ENCODE results near the gene GNAL.

GRCh38 chr18:11668441-11669169 lies 20.5 kb upstream of the GNAL start:
- TF ChIP-seq POLR2A (IDR thresholded peaks at IDR 0.05), result no peak
- TF ChIP-seq, protein P1, sequence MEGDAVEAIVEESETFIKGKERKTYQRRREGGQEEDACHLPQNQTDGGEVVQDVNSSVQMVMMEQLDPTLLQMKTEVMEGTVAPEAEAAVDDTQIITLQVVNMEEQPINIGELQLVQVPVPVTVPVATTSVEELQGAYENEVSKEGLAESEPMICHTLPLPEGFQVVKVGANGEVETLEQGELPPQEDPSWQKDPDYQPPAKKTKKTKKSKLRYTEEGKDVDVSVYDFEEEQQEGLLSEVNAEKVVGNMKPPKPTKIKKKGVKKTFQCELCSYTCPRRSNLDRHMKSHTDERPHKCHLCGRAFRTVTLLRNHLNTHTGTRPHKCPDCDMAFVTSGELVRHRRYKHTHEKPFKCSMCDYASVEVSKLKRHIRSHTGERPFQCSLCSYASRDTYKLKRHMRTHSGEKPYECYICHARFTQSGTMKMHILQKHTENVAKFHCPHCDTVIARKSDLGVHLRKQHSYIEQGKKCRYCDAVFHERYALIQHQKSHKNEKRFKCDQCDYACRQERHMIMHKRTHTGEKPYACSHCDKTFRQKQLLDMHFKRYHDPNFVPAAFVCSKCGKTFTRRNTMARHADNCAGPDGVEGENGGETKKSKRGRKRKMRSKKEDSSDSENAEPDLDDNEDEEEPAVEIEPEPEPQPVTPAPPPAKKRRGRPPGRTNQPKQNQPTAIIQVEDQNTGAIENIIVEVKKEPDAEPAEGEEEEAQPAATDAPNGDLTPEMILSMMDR (IDR thresholded peaks at IDR 0.05), result no peak
